ENCODE results near the gene CCDC183. TPM values are rescaled to one million over a fixed set of nuclear protein-coding genes. Genes with fewer than 3 reads are reported as not detected.
A peak's percentile ranks its signal among the peaks of the same experiment; 100 is the strongest.
"Not testable (repeated sequence)": the region's sequence is repeated elsewhere in the genome, so short reads cannot be mapped to it uniquely, and the experiment has no call there.

CCDC183 gene
- total RNA-seq, 1 experiment from 2014 or later = 0.66 TPM

- not testable (repeated sequence) for H3K36me3 ChIP-seq (replicated peaks; ENCODE audit: control insufficient read depth, insufficient read depth, low read length); DNase-seq; H3K4me3 ChIP-seq (ENCODE audit: insufficient read depth, low read depth, low read length)
- H3K27me3 ChIP-seq (ENCODE audit: control insufficient read depth, insufficient read depth, low read length) = peaks cover 14% of the 10 kb centered on the region; the same call in 1 of the 2 replicates
Measured at GRCh38 chr9:136796775-136797347, 723 bp downstream of the CCDC183 start.

- no peak for DNase-seq
- H3K4me3 ChIP-seq (ENCODE audit: insufficient read depth, low read depth, low read length) = no peak overlapping the region
- H3K36me3 ChIP-seq (replicated peaks; ENCODE audit: control insufficient read depth, insufficient read depth, low read length) = no peaks in the 10 kb centered on the region
- H3K27me3 ChIP-seq (ENCODE audit: control insufficient read depth, insufficient read depth, low read length) = peaks cover 18% of the 10 kb centered on the region
Measured at GRCh38 chr9:136798708-136799078, 2.6 kb downstream of the CCDC183 start.

GRCh38 chr9:136799079-136799853, 3.1 kb downstream of the CCDC183 start:
- Histone ChIP-seq H3K27me3 (ENCODE audit: control insufficient read depth, insufficient read depth, low read length) (peaks cover 18% of the 10 kb centered on the region), H3K36me3 (replicated peaks; ENCODE audit: control insufficient read depth, insufficient read depth, low read length) (no peaks in the 10 kb centered on the region), H3K4me3 (ENCODE audit: insufficient read depth, low read depth, low read length) (peak overlapping the region; percentile 60)
- no peak for DNase-seq

- H3K4me3 ChIP-seq (ENCODE audit: insufficient read depth, low read depth, low read length) = peak overlapping the region; percentile 60
- H3K36me3 ChIP-seq (replicated peaks; ENCODE audit: control insufficient read depth, insufficient read depth, low read length) = no peaks in the 10 kb centered on the region
- peaks cover 18% of the 10 kb centered on the region for H3K27me3 ChIP-seq (ENCODE audit: control insufficient read depth, insufficient read depth, low read length)
- DNase-seq = peak; percentile 99
Measured at GRCh38 chr9:136799854-136800657, 3.9 kb downstream of the CCDC183 start.

- no peaks in the 10 kb centered on the region; the same call in 1 of the 2 replicates for H3K36me3 ChIP-seq (replicated peaks; ENCODE audit: control insufficient read depth, insufficient read depth, low read length)
- H3K27me3 ChIP-seq (ENCODE audit: control insufficient read depth, insufficient read depth, low read length) = peaks cover 18% of the 10 kb centered on the region
- peak; percentile 26 for DNase-seq
- H3K4me3 ChIP-seq (ENCODE audit: insufficient read depth, low read depth, low read length) = no peak overlapping the region
Measured at GRCh38 chr9:136802321-136802720, 6.2 kb downstream of the CCDC183 start.

GRCh38 chr9:136803009-136803550, 6.9 kb downstream of the CCDC183 start:
- H3K27me3 ChIP-seq (ENCODE audit: control insufficient read depth, insufficient read depth, low read length) = peaks cover 18% of the 10 kb centered on the region
- H3K4me3 ChIP-seq (ENCODE audit: insufficient read depth, low read depth, low read length); H3K36me3 ChIP-seq (replicated peaks; ENCODE audit: control insufficient read depth, insufficient read depth, low read length): not testable (repeated sequence)
- peak; percentile 22 for DNase-seq

- Histone ChIP-seq H3K36me3 (replicated peaks; ENCODE audit: control insufficient read depth, insufficient read depth, low read length) (no peaks in the 10 kb centered on the region; the same call in 1 of the 2 replicates), H3K27me3 (ENCODE audit: control insufficient read depth, insufficient read depth, low read length) (peaks cover 14% of the 10 kb centered on the region)
Measured at GRCh38 chr9:136803551-136804508, 7.7 kb downstream of the CCDC183 start.

GRCh38 chr9:136804509-136805206, 8.5 kb downstream of the CCDC183 start:
- H3K27me3 ChIP-seq (ENCODE audit: control insufficient read depth, insufficient read depth, low read length) = peaks cover 6% of the 10 kb centered on the region
- peak; percentile 43 for DNase-seq
- H3K36me3 ChIP-seq (replicated peaks; ENCODE audit: control insufficient read depth, insufficient read depth, low read length) = no peaks in the 10 kb centered on the region; the same call in 1 of the 2 replicates
- H3K4me3 ChIP-seq (ENCODE audit: insufficient read depth, low read depth, low read length) = no peak overlapping the region

More at GRCh38 chr9:136803551-136804508, 7.7 kb downstream of the CCDC183 start:
- no peak overlapping the region for H3K4me3 ChIP-seq (ENCODE audit: insufficient read depth, low read depth, low read length)
- peak; percentile 38 for DNase-seq

- Histone ChIP-seq H3K4me3 (ENCODE audit: insufficient read depth, low read depth, low read length) (no peak overlapping the region), H3K36me3 (replicated peaks; ENCODE audit: control insufficient read depth, insufficient read depth, low read length) (no peaks in the 10 kb centered on the region; the same call in 1 of the 2 replicates), H3K27me3 (ENCODE audit: control insufficient read depth, insufficient read depth, low read length) (peaks cover 3% of the 10 kb centered on the region)
- DNase-seq = no peak
Measured at GRCh38 chr9:136805207-136805740, 9.1 kb downstream of the CCDC183 start.

- H3K27me3 ChIP-seq (ENCODE audit: control insufficient read depth, insufficient read depth, low read length) = peaks cover 3% of the 10 kb centered on the region
- DNase-seq = peak; percentile 36
- no peak overlapping the region for H3K4me3 ChIP-seq (ENCODE audit: insufficient read depth, low read depth, low read length)
- H3K36me3 ChIP-seq (replicated peaks; ENCODE audit: control insufficient read depth, insufficient read depth, low read length) = no peaks in the 10 kb centered on the region; the same call in 1 of the 2 replicates
Measured at GRCh38 chr9:136806067-136806466, 9.9 kb downstream of the CCDC183 start.

- no peaks in the 10 kb centered on the region; the same call in 1 of the 2 replicates for H3K36me3 ChIP-seq (replicated peaks; ENCODE audit: control insufficient read depth, insufficient read depth, low read length)
- peak; percentile 73 for DNase-seq
- H3K4me3 ChIP-seq (ENCODE audit: insufficient read depth, low read depth, low read length) = peak overlapping the region; percentile 87
- peaks cover 3% of the 10 kb centered on the region for H3K27me3 ChIP-seq (ENCODE audit: control insufficient read depth, insufficient read depth, low read length)
Measured at GRCh38 chr9:136806631-136807201, 10.6 kb downstream of the CCDC183 start.

GRCh38 chr9:136807281-136808074, 11.3 kb downstream of the CCDC183 start, which contains the start of gene RABL6:
Gene RABL6, plus strand, starts transcription at chr9:136807948. Its CDS starts 249 bp downstream, at chr9:136808197.
- DNase-seq = peak; percentile 99
- peak within 1 kb of the TSS; percentile 87 for H3K4me3 ChIP-seq (ENCODE audit: insufficient read depth, low read depth, low read length)
- no peaks in the 10 kb centered on the region; the same call in 1 of the 2 replicates for H3K27me3 ChIP-seq (ENCODE audit: control insufficient read depth, insufficient read depth, low read length)
- no peaks in the 10 kb centered on the region; the same call in 1 of the 2 replicates for H3K36me3 ChIP-seq (replicated peaks; ENCODE audit: control insufficient read depth, insufficient read depth, low read length)
